Measurements from ENCODE around the gene DLGAP1.

- TF ChIP-seq POLR2A (IDR thresholded peaks at IDR 0.05) (no peak), CTCF (IDR thresholded peaks at IDR 0.05) (no peak)
These were observed 519.8 kb downstream of the DLGAP1 start for GRCh38 chr18:3935305-3935704.

Measured in testis (tissue), 2 donors.